Testis (tissue), 3 donors: ENCODE measurements around the gene TMC1. TPM values are rescaled to one million over a fixed set of nuclear protein-coding genes. Genes with fewer than 3 reads are reported as not detected.

ENCODE experiments used
- DNase-seq: peaks from one replicate; pipeline ENCODE4 v3.0.0-alpha.2; 2019
- H3K27ac ChIP-seq, 2 donors: fragments of 200-600 bp; sonication (generic); one replicate each; pipeline ENCODE4 v1.5.1; 2019
- H3K27me3 ChIP-seq: fragments of 200-600 bp; sonication (generic); one replicate; pipeline ENCODE4 v1.5.1; 2019
- H3K36me3 ChIP-seq: fragments of 200-600 bp; sonication (generic); one replicate; pipeline ENCODE4 v1.5.1; 2017; ENCODE audit warnings: low read depth; ENCODE audit errors: missing control alignments
- H3K4me1 ChIP-seq: fragments of 200-600 bp; sonication (generic); one replicate; pipeline ENCODE4 v1.5.1; 2019
- H3K4me3 ChIP-seq, 2 donors: fragments of 200-600 bp; sonication (generic); one replicate each; pipeline ENCODE4 v1.5.1; 2017 to 2019
- H3K9me3 ChIP-seq: fragments of 200-600 bp; sonication (generic); one replicate; pipeline ENCODE4 v1.5.1; 2017
- CTCF ChIP-seq, 3 experiments: fragments of 450-650 bp in 2 of 3; fragments of 200-600 bp in 1 of 3; sonication (generic) in 1 of 3; IDR thresholded peaks; one replicate each; pipeline ENCODE4 v1.5.1; 2016 to 2019; ENCODE audit warnings: antibody characterized with exemption in 3 of 3, mild to moderate bottlenecking in 2 of 3, moderate library complexity in 1 of 3
- POLR2A ChIP-seq: fragments of 450-650 bp; IDR thresholded peaks from one replicate; pipeline ENCODE4 v1.6.1; 2017; ENCODE audit warnings: antibody characterized with exemption, mild to moderate bottlenecking, moderate library complexity
- WGBS, 2 donors: methylation state at CpG; one replicate each; pipeline ENCODE4 v1.1.5; 2018; 5-methylcytosine and 5-hydroxymethylcytosine counted together
- intact Hi-C: fragments of 100-400 bp; cut with DNase I; formaldehyde crosslinking; loops from one replicate; pipeline ENCODE4 v1.15.1; 2023; ENCODE audit warnings: low total_unique reads
- polyA plus RNA-seq: library from polyadenylated mRNA; stranded (reverse); fragments of 350-450 nt; fragmentation: Illumina TruSeq; extraction: RNeasy Lipid Tissue Mini Kit (QIAGEN cat#74804); gene quantifications from one replicate; pipeline ENCODE4 v1.2.3, GENCODE V29; 2014; ENCODE audit warnings: low read depth, low replicate concordance; ENCODE audit not compliant: insufficient read depth
- total RNA-seq, 2 donors: library from RNA; depleted of rRNA; stranded (reverse); fragments of >200 nt; gene quantifications; one replicate each; pipeline ENCODE4 v1.2.3, GENCODE V29; 2016

Gene TMC1
- total and polyA plus RNA-seq, 3 donors from 2014 or later = 2.0 to 5.4 (median 3.0) TPM

- TF ChIP-seq CTCF (IDR thresholded peaks at IDR 0.05) (no peak), POLR2A (no peak)
- no peaks in the 10 kb centered on the region for H3K9me3 ChIP-seq
- intact Hi-C loops = no loop called here
- peaks cover 8% of the 10 kb centered on the region for H3K4me1 ChIP-seq
- no peaks in the 10 kb centered on the region for H3K27me3 ChIP-seq
- DNase-seq = peak; percentile 55
- no peak overlapping the region for H3K4me3 ChIP-seq
- WGBS, 2 donors = 89 to 92% methylated on average over 6 of the region's 6 CpGs
- H3K36me3 ChIP-seq = no peaks in the 10 kb centered on the region
- peak overlapping the region in 1 of 2 donors; percentile 43 for H3K27ac ChIP-seq
These were observed 360.8 kb downstream of the TMC1 start for GRCh38 chr9:72882117-72882775.

- Histone ChIP-seq H3K4me1 (peaks cover 8% of the 10 kb centered on the region), H3K27ac (no peak overlapping the region), H3K4me3 (no peak overlapping the region), H3K9me3 (no peaks in the 10 kb centered on the region), H3K27me3 (no peaks in the 10 kb centered on the region), H3K36me3 (no peaks in the 10 kb centered on the region)
- intact Hi-C loops = no loop called here
- TF ChIP-seq CTCF (IDR thresholded peaks at IDR 0.05) = no peak
- TF ChIP-seq POLR2A = no peak
- DNase-seq = no peak
- 72 to 79% methylated on average over 3 of the region's 3 CpGs for WGBS, 2 donors
These were observed 362.5 kb downstream of the TMC1 start for GRCh38 chr9:72883875-72884274.

GRCh38 chr9:72884508-72884907 lies 363.1 kb downstream of the TMC1 start:
- Histone ChIP-seq H3K4me3 (no peak overlapping the region), H3K27me3 (no peaks in the 10 kb centered on the region), H3K36me3 (no peaks in the 10 kb centered on the region), H3K27ac (no peak overlapping the region), H3K4me1 (peaks cover 8% of the 10 kb centered on the region), H3K9me3 (no peaks in the 10 kb centered on the region)
- TF ChIP-seq POLR2A = no peak
- TF ChIP-seq CTCF (IDR thresholded peaks at IDR 0.05) = no peak
- intact Hi-C loops = no loop called here
- 75 to 91% methylated on average over 1 of the region's 1 CpG for WGBS, 2 donors
- no peak for DNase-seq

Other genes with a start within 250 kb of the TMC1 start
- gene ZFAND5, start 156.4 kb upstream of the TMC1 start, total RNA-seq = 100 to 1,000 TPM; 313 to 314 TPM
- 251 TPM for gene ZFAND5, start 156.4 kb upstream of the TMC1 start, polyA plus RNA-seq